ENCODE results near the gene FEN1. TPM values are rescaled to one million over a fixed set of nuclear protein-coding genes. Genes with fewer than 3 reads are reported as not detected.

Gene FEN1
- total RNA-seq, 1 experiment from 2014 or later = 89.5 TPM

- no peaks in the 10 kb centered on the region for H3K79me2 ChIP-seq (ENCODE audit: insufficient read depth, low read length)
- H3K4me1 ChIP-seq (ENCODE audit: control insufficient read depth in 1 of 2, insufficient read depth in 2 of 2, low read length in 2 of 2) = no peaks in the 10 kb centered on the region
- no peaks in the 10 kb centered on the region for H3K9me2 ChIP-seq (ENCODE audit: insufficient read depth)
- H3K9me3 ChIP-seq (ENCODE audit: control insufficient read depth in 1 of 2, insufficient read depth in 1 of 2, low read depth in 1 of 2, low read length in 2 of 2) = no peaks in the 10 kb centered on the region
- POLR2A ChIA-PET = no interaction called here
- H2AFZ ChIP-seq (ENCODE audit: low read depth, low read length, poor library complexity, severe bottlenecking) = no peak overlapping the region
- intact Hi-C loops (cut with micrococcal nuclease) = no loop called here
- H3K27me3 ChIP-seq (ENCODE audit: insufficient read depth, low read length) = no peaks in the 10 kb centered on the region
- DNase-seq (ENCODE audit: low read depth, low spot score) = no peak
- CTCF ChIA-PET = no interaction called here
- BruUV-seq (replicated peaks) = no TSS peak
- H4K20me1 ChIP-seq (ENCODE audit: insufficient read depth) = no peaks in the 10 kb centered on the region
- H3K36me3 ChIP-seq (ENCODE audit: control insufficient read depth in 1 of 2, insufficient read depth in 2 of 2, low read length in 2 of 2) = no peaks in the 10 kb centered on the region
- H3K9ac ChIP-seq (ENCODE audit: low read length) = no peak overlapping the region
- ATAC-seq = no peak
- TF ChIP-seq ZBTB33 (IDR thresholded peaks at IDR 0.05; ENCODE audit: extremely low read depth, insufficient replicate concordance, low read length) (no peak), REST (IDR thresholded peaks at IDR 0.05; ENCODE audit: low read depth) (no peak), CEBPB (IDR thresholded peaks at IDR 0.05; ENCODE audit: low read depth) (no peak), SRF (IDR thresholded peaks at IDR 0.05; ENCODE audit: low read depth) (no peak), EGR1 (IDR thresholded peaks at IDR 0.05; ENCODE audit: low read depth) (no peak), CBX3 (IDR thresholded peaks at IDR 0.05; ENCODE audit: low read depth) (no peak), TCF7L2 (IDR thresholded peaks at IDR 0.05; ENCODE audit: borderline replicate concordance, extremely low read depth, insufficient read depth, insufficient read length) (no peak), ELF1 (IDR thresholded peaks at IDR 0.05; ENCODE audit: borderline replicate concordance, low read depth) (no peak), POLR2AphosphoS5 (IDR thresholded peaks at IDR 0.05; ENCODE audit: low read depth, low read length) (no peak), YY1 (IDR thresholded peaks at IDR 0.05; ENCODE audit: extremely low read depth, insufficient replicate concordance, low read depth, low read length) (no peak), ZFX (IDR thresholded peaks at IDR 0.05) (no peak), JUND (IDR thresholded peaks at IDR 0.05) (no peak), CTCF (IDR thresholded peaks at IDR 0.05 in 2 of 3, conservative IDR thresholded peaks at IDR 0.05 in 1 of 3; ENCODE audit: borderline replicate concordance in 1 of 3, insufficient read depth in 1 of 3, low read depth in 2 of 3, low read length in 2 of 3) (no peak)
- H3K4me2 ChIP-seq (ENCODE audit: low read length) = no peak overlapping the region
- no peak overlapping the region for H3K27ac ChIP-seq (ENCODE audit: low read depth, low read length)
- RAD21 ChIA-PET (ENCODE audit: low non-redundant PET in 1 of 2, low total read pairs in 2 of 2, uncharacterized antibody in 2 of 2, unreplicated experiment in 2 of 2) = no interaction called here
- H3K4me3 ChIP-seq (replicated peaks in 1 of 2; ENCODE audit: low read depth in 1 of 2, low read length in 2 of 2) = no peak overlapping the region
These were observed 36.1 kb downstream of the FEN1 start for GRCh38 chr11:61828629-61829407.

Data from HCT116 (cell line).